Measurements from ENCODE around the gene KDM4B. TPM values are rescaled to one million over a fixed set of nuclear protein-coding genes. Genes with fewer than 3 reads are reported as not detected.
A peak's percentile ranks its signal among the peaks of the same experiment; 100 is the strongest.

Gene KDM4B
- total RNA-seq, 1 donor from 2014 or later, result 39.0 TPM

GRCh38 chr19:5041168-5041912, 72.4 kb downstream of the KDM4B start:
- intact Hi-C loops (cut with DNase I), result no loop called here
- Histone ChIP-seq H3K27me3 (no peaks in the 10 kb centered on the region), H3K4me3 (no peak overlapping the region), H3K4me1 (peaks cover 10% of the 10 kb centered on the region), H3K27ac (no peak overlapping the region), H3K36me3 (peaks cover 21% of the 10 kb centered on the region), H3K9me3 (no peaks in the 10 kb centered on the region)
- DNase-seq (no peak), ATAC-seq (no peak)
- no peak for TF ChIP-seq CTCF (IDR thresholded peaks at IDR 0.05)

DNA sequence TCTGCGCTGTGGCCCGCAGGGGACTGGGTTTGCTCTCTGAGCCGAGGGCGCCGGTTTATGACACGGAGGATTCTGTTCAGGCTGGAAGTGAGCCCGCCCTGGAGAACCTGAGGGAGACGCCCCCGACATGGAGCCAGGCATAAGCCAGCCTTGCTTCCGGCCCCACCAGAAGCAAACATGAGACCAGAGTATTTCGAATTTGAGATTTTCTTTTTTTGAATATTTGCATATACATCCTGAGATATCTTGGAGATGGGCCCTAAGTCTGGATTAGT, 72.9 kb downstream of the KDM4B start:
- no peak for ATAC-seq
- no peak for TF ChIP-seq CTCF (IDR thresholded peaks at IDR 0.05)
- intact Hi-C loops (cut with DNase I), result no loop called here

GRCh38 chr19:5042556-5042955, 73.6 kb downstream of the KDM4B start:
- Histone ChIP-seq H3K27me3 (no peaks in the 10 kb centered on the region), H3K27ac (no peak overlapping the region), H3K9me3 (no peaks in the 10 kb centered on the region), H3K4me3 (no peak overlapping the region), H3K4me1 (peaks cover 5% of the 10 kb centered on the region), H3K36me3 (peaks cover 30% of the 10 kb centered on the region)
- no peak for TF ChIP-seq CTCF (IDR thresholded peaks at IDR 0.05)
- ATAC-seq (no peak), DNase-seq (no peak)
- intact Hi-C loops (cut with DNase I), result no loop called here

More for the DNA sequence above, 72.9 kb downstream of the KDM4B start:
- no peak for DNase-seq
- Histone ChIP-seq H3K27ac (no peak overlapping the region), H3K4me3 (no peak overlapping the region), H3K4me1 (peaks cover 5% of the 10 kb centered on the region), H3K27me3 (no peaks in the 10 kb centered on the region), H3K36me3 (peaks cover 23% of the 10 kb centered on the region), H3K9me3 (no peaks in the 10 kb centered on the region)

DNA sequence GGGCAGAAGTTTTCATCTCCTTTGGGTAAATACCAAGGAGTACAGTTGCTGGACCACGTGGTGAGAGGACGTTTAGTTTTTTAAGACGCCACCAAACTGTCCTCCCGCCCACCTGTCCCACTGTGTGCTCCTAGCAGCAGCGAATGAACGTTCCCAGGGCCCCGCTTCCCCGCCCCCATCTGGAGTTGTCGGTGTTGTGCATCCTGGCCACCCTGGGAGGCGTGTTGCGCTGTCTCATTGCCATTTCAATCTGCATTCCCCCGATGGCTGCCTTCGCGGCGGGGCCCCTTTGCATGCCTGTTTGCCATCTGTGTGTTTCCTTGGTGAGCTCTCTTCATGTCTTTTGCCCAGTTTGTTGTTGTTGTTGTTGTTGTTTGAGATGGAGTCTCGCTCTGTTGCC, 76.1 kb downstream of the KDM4B start:
- H3K36me3 ChIP-seq, result peaks cover 32% of the 10 kb centered on the region
- no peaks in the 10 kb centered on the region for H3K27me3 ChIP-seq
- DNase-seq, result no peak
- no peaks in the 10 kb centered on the region for H3K9me3 ChIP-seq
- TF ChIP-seq CTCF (IDR thresholded peaks at IDR 0.05), result no peak
- H3K4me1 ChIP-seq, result peaks cover 19% of the 10 kb centered on the region
- no peak for ATAC-seq
- no peak overlapping the region for H3K27ac ChIP-seq
- H3K4me3 ChIP-seq, result no peak overlapping the region
- intact Hi-C loops (cut with DNase I), result no loop called here

DNA sequence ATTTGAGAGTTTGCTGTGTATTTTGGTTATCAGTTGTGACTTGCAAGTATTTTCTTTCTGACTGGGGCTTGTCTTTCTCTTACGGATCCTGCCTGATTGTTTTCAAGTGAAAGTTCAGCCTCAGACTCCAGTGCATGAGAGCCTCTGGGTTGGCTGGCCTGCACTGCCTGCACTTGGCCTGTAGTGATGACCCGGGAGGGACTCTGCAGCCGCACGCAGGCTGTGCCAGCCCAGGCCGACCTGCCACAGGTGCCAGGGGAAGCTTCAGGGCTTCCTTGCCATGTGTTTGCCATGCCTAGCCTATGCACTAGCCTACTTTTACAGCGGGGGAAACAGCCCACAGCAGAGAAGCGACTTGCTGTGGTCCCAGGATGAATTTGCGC, 77.0 kb downstream of the KDM4B start:
- intact Hi-C loops (cut with DNase I), result no loop called here
- ATAC-seq (no peak), DNase-seq (no peak)
- Histone ChIP-seq H3K9me3 (no peaks in the 10 kb centered on the region), H3K36me3 (peaks cover 25% of the 10 kb centered on the region), H3K27ac (peak overlapping the region; percentile 42), H3K27me3 (no peaks in the 10 kb centered on the region), H3K4me3 (no peak overlapping the region), H3K4me1 (peaks cover 19% of the 10 kb centered on the region)
- no peak for TF ChIP-seq CTCF (IDR thresholded peaks at IDR 0.05)

Measured in upper lobe of right lung (tissue), 1 donor.